Natural killer cell treated with Interleukin-12 subunit alpha and Interleukin-12 subunit beta and Interleukin-15 and Interleukin-18, amount 100 ng/mL, for 72 hours (primary cell): ENCODE data around the gene AGMAT. TPM values are rescaled to one million over a fixed set of nuclear protein-coding genes. Genes with fewer than 3 reads are reported as not detected.

ENCODE experiments used
- ATAC-seq, 2 donors: fragments of 150-1000 bp; cut with Tn5 transposase in 1 of 2; sonication (Bioruptor Pico), chemical (Tn5 transposase) in 1 of 2; 2 replicates each; pipeline ENCODE4 v1.10.0; 2021
- DNase-seq: peaks from one replicate; pipeline ENCODE4 v3.0.0; 2022; ENCODE audit warnings: low spot score
- H3K27ac Mint-ChIP-seq, 2 donors: 1 replicate in 1 of 2; 2 replicates in 1 of 2; pipeline ENCODE4 v1.8.0; 2022; ENCODE audit warnings: mixed read lengths in 2 of 2, mild to moderate bottlenecking in 1 of 2, moderate library complexity in 1 of 2
- H3K27me3 Mint-ChIP-seq, 2 donors: 1 replicate in 1 of 2; 2 replicates in 1 of 2; pipeline ENCODE4 v1.8.0; 2022; ENCODE audit warnings: mixed read lengths in 2 of 2
- H3K36me3 Mint-ChIP-seq: one replicate; pipeline ENCODE4 v1.8.0; 2022; ENCODE audit warnings: mixed read lengths
- H3K4me1 Mint-ChIP-seq, 2 donors: 1 replicate in 1 of 2; 2 replicates in 1 of 2; pipeline ENCODE4 v1.8.0; 2022; ENCODE audit warnings: low read depth in 2 of 2, mixed read lengths in 2 of 2, mild to moderate bottlenecking in 1 of 2
- H3K4me3 Mint-ChIP-seq: one replicate; pipeline ENCODE4 v1.8.0; 2022; ENCODE audit warnings: mixed read lengths
- H3K9me3 Mint-ChIP-seq: 2 replicates; pipeline ENCODE4 v1.8.0; 2022; ENCODE audit warnings: mixed read lengths
- total RNA-seq, 2 donors: library from RNA; stranded (reverse); gene quantifications; one replicate each; pipeline ENCODE4 v1.2.3, GENCODE V29; 2022

Gene AGMAT
- total RNA-seq, 2 donors from 2014 or later = 3.4 to 8.6 TPM

DNA sequence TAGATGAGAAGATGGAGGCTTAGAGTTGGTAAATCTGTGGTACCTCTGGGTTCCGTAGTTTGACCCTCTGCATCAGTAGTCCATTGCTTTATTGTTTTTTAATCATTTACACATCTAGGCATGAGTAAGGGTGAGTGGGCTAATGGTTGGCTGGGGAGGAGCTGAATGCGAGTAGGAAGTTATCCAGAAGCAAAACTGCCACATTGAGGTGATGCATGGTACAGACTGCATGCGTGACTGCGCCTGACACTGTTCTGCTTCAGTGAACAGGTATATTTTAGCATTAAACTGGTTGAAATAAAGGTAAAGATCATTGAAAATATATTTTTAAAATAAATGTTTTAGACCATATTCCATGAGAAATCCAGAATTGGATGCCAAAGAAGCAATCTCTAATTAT, 53.8 kb downstream of the AGMAT start:
- ATAC-seq (no peak), DNase-seq (no peak)
- H3K4me1 Mint-ChIP-seq = peaks cover 24 to 38% of the 10 kb centered on the region in 2 donors
- H3K9me3 Mint-ChIP-seq = no peaks in the 10 kb centered on the region
- H3K27me3 Mint-ChIP-seq = no peaks in the 10 kb centered on the region
- H3K4me3 Mint-ChIP-seq = no peak overlapping the region
- H3K27ac Mint-ChIP-seq = no peak overlapping the region
- no peaks in the 10 kb centered on the region for H3K36me3 Mint-ChIP-seq

DNA sequence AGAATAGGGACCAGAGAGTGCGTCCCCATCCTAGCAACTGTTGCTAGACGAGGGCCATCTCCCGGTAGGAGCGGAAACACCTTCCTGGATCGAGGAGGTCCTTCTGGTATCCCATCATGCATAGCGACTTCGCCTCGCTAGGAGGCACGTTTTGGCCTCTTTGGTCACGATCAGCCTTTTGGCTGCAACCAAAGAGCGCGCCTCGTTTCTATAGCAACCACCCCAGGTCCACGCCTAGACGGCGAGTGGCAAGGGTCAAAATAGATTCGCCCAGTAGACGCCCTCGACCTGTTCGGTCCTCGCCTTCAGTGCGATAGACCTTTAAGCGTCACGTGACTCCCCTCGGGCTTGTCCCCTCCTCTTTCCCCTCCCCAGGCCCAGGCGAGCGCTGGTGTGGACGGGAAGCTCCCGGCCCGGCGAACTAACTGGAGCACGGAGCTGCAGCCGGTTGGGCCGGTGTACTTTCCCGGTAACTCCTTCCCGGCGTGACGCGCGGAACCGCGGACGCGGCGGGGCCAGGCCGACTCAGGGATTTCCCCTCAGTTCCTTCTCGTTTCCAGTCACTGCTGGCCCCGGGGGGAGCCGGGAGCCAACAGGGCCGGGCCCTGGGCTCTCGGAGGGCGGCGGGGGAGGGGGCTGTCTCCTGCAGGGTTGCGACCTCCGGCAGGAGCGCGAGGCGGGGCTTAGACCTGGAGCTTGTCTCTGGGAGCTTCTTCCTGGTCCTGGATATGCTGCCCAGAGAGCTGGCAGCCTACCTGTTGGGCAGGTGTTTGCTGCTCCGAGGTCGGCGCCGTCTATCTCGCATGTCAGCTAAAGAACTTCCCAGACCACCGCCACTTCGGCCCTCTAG, 58.1 kb downstream of the AGMAT start, which contains the start of gene DNAJC16:
Gene DNAJC16 (plus strand): TSS at position 359 of the 850 bp plus-strand sequence. CDS start 2,258 bp downstream, outside the sequence.
- H3K36me3 Mint-ChIP-seq = no peaks in the 10 kb centered on the region
- DNase-seq = peak; percentile 99

DNA sequence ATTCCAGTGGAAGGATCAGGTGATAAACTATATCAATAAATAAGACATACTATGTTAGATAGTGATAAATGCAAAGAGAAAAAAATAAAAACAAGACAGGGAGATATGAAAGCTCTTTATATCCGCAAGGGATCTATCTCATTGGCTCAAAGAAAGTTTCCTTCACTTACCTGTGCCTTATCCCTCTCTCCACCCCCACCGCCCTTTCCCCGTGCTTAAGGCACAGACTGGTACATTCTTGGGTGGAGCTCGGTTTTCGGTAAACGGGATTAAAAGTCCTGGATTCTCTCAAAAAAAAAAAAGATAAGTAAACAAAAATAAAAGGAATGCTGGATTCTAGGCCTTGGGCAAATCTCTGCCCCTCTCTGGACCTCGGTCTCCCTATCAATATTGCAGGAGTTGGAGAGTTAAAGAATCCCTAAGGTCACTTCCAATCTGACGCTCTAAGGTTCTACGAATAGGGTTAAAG, 58.8 kb downstream of the AGMAT start:
- no peaks in the 10 kb centered on the region for H3K27me3 Mint-ChIP-seq
- H3K4me1 Mint-ChIP-seq = peaks cover 34 to 48% of the 10 kb centered on the region in 2 donors
- H3K36me3 Mint-ChIP-seq = no peaks in the 10 kb centered on the region
- no peak for DNase-seq
- peak overlapping the region; percentile 97 for H3K4me3 Mint-ChIP-seq
- peak overlapping the region; percentile 85 to 88 for H3K27ac Mint-ChIP-seq
- no peaks in the 10 kb centered on the region for H3K9me3 Mint-ChIP-seq
- no peak for ATAC-seq

More for the DNA sequence above, 58.1 kb downstream of the AGMAT start, which contains the start of gene DNAJC16:
- ATAC-seq = peak; percentile 68 to 73
- peak within 1 kb of the TSS; percentile 97 for H3K4me3 Mint-ChIP-seq
- peaks cover 36 to 53% of the 10 kb centered on the region in 2 donors for H3K4me1 Mint-ChIP-seq
- H3K27me3 Mint-ChIP-seq = no peaks in the 10 kb centered on the region
- H3K27ac Mint-ChIP-seq = peak within 1 kb of the TSS; percentile 85 to 88
- H3K9me3 Mint-ChIP-seq = no peaks in the 10 kb centered on the region

DNA sequence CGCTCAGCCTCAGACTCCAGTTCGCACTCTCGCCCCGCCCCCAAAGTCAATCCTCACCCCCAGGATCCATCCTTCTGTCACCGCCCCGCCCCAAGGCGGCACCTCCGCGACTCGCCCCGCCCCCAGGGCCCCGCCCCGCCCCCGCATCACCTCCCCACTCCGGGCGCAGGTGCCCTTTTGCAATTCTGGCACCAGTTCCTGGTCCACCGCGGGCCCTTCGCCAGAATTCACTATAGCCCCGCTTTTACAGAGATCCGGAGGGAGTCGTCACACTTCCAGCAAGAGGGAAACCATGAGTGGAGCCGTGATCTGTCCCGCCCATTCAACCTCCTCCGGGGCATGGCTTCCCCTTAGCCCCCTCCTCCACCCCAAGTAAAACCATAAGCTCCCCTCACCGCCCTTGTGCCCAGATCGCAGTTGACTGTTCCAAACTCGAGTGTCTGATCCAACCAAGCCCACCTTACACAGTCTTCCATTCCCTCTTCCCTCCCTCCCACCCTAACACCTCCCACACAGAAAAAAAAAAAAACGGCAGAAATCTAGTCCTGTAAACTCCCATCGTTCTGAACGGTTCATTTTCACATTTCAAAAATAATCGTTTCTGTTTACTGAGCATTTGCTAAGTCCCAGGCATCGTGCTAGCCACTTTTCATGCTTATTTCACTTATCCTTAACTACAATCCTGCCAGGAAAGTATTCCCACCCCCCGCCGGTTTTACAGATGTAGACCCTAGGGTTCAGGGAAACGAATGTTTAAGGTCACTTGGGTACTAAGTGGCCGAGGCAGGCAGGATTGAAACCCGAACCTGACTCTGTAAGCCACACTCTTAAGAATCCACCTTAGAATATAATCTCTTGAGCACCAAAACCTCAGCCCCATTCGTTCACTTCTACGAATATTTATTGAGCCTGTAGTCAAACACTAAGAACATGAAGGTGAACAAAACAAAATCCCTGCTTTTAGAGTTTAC, 59.5 kb downstream of the AGMAT start:
- H3K36me3 Mint-ChIP-seq = no peaks in the 10 kb centered on the region
- DNase-seq (peak; percentile 99), ATAC-seq (peak in 1 of 2 donors; percentile 0)
- H3K4me3 Mint-ChIP-seq = peak overlapping the region; percentile 97
- no peaks in the 10 kb centered on the region for H3K27me3 Mint-ChIP-seq
- peak overlapping the region; percentile 85 to 88 for H3K27ac Mint-ChIP-seq
- H3K9me3 Mint-ChIP-seq = no peaks in the 10 kb centered on the region
- H3K4me1 Mint-ChIP-seq = peaks cover 34 to 48% of the 10 kb centered on the region in 2 donors

DNA sequence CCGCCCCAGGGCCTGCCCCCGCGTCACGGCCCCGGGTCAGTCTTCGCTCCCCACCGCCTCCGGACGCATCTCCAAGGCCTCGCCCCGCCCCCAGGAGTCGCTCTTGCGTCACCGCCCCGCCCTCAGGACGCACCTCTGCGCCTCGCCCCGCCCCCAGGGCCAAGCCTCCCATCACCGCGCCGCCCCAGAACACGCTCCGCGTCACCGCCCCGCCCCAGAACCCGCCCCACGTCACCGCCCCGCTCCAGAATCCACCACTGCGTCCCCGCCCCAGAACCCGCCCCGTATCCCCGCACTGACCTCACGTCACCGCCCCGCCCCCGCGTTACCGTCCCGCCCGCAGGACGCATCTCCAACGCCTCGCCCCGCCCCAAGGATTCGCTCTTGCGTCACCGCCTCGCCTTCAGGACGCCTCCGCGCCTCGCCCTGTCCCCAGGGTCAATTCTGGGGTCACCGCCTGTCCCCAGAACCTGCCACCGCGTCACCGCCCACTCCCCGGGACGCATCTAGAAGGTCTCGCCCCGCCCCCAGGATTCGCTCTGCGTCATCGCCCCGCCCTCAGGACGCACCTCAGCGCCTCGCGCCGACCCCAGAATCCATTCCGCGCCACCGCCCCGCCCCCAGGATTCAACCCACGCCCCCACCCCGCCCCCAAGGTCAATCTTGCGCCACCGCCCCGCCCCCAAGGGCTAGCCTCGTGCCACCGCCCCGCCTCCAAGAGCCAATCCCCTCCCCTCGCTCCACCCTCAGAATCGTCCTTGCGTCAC, 60.4 kb downstream of the AGMAT start:
- ATAC-seq (peak; percentile 78 to 84), DNase-seq (peak; percentile 100)
- Mint-ChIP-seq H3K27me3 (no peaks in the 10 kb centered on the region), H3K9me3 (no peaks in the 10 kb centered on the region), H3K27ac (peak overlapping the region; percentile 85 to 88), H3K4me1 (peaks cover 34 to 48% of the 10 kb centered on the region in 2 donors), H3K4me3 (peak overlapping the region; percentile 97), H3K36me3 (no peaks in the 10 kb centered on the region)

DNA sequence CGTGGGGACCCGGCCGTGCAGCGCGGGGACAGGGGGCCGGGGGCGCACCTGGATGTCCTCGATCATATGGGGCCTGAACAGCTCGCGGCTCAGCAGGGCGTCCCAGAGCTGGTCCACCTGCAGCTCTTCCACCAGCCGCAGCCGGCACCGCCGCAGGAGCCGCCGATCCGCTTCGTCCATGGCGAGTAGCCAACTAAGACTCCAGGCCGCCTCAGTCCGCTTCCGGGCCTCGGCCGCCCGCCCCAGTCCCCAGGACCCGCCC, 60.9 kb downstream of the AGMAT start, which contains the start of gene CASP9:
Gene CASP9 (minus strand): TSS at position 195 of the 262 bp plus-strand sequence. CDS start 15 bp downstream, at position 180.
- peaks cover 34 to 47% of the 10 kb centered on the region in 2 donors for H3K4me1 Mint-ChIP-seq
- H3K27me3 Mint-ChIP-seq = no peaks in the 10 kb centered on the region
- H3K9me3 Mint-ChIP-seq = no peaks in the 10 kb centered on the region
- ATAC-seq (no peak), DNase-seq (no peak)
- H3K27ac Mint-ChIP-seq = peak within 1 kb of the TSS; percentile 85 to 88
- H3K4me3 Mint-ChIP-seq = peak within 1 kb of the TSS; percentile 97
- no peaks in the 10 kb centered on the region for H3K36me3 Mint-ChIP-seq

DNA sequence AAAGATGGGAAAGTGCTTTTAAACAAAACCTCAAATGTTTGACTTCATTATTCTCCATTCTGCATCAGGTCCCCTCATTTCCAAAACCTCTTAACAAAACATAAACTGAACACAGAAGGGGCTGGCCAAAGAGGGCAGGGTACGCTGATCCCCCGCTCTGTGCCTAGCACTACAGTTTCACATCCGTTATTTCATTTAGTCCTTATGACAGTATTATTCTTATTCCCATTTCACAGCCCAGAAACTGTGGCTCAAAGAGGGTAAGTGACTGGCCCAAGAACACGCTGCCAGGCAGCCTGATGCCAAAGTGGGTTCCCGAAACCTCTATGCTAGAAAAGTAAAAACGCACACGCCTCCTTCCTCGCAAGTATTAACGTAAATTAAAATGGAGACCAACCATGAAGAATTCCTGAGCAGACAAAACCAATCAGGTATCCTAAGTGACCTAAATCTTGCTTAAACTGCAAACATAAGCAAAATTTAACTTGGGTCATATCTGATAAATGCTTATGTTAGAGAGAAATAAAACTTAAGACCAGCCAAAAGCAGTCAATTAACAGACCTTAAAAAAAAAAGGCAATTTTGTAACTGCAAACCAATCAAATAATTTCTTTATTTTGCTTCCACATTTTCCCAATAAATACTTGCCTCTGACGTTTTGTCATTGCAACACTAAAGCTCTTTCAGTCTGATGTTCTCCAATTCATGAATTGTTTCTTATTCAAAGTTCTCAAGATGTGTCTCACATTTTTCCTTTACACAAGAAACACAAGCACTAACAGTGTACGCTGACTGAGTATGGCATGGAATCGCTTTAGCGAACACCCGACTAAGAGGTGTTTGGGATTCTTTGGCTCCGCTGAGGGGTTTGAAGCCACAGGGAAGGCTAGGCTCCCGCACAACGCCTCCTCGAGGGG, 61.5 kb downstream of the AGMAT start:
- H3K4me1 Mint-ChIP-seq = peaks cover 34 to 43% of the 10 kb centered on the region in 2 donors
- H3K36me3 Mint-ChIP-seq = no peaks in the 10 kb centered on the region
- ATAC-seq = no peak
- peak overlapping the region; percentile 97 for H3K4me3 Mint-ChIP-seq
- no peaks in the 10 kb centered on the region for H3K9me3 Mint-ChIP-seq
- no peak for DNase-seq
- H3K27ac Mint-ChIP-seq = peak overlapping the region; percentile 85 to 88
- H3K27me3 Mint-ChIP-seq = no peaks in the 10 kb centered on the region

DNA sequence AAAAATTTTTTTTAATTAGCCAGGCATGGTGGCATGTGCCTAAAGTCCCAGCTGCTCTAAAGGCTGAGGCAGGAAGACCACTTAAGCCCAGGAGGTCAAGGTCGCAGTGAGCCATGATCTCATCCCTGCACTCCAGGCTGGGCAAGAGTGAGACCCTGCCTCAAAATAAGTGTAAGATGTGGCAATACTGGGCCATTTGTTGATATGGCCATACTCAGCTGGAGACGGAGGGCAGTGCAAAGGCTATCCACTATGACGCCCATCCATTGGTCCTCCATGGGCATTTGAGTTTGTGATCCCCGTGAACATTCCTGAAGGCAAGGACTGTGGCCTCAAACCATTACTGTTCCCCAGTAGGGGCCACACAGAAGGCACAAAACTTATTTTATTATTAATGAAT, 62.3 kb downstream of the AGMAT start:
- no peak overlapping the region for H3K4me3 Mint-ChIP-seq
- no peak overlapping the region for H3K27ac Mint-ChIP-seq
- DNase-seq (no peak), ATAC-seq (no peak)
- H3K27me3 Mint-ChIP-seq = no peaks in the 10 kb centered on the region
- H3K4me1 Mint-ChIP-seq = peaks cover 29 to 36% of the 10 kb centered on the region in 2 donors
- no peaks in the 10 kb centered on the region for H3K36me3 Mint-ChIP-seq
- no peaks in the 10 kb centered on the region for H3K9me3 Mint-ChIP-seq

Other genes with a start within 250 kb of the AGMAT start
- 100 to 1,000 TPM; 164 to 185 TPM for gene EFHD2, start 175.2 kb downstream of the AGMAT start, total RNA-seq
- gene CTRC, start 146.6 kb downstream of the AGMAT start, total RNA-seq = 1 to 10 TPM in 1 of 2 donors, under 1 TPM in 1; 0.53 to 2.3 TPM
- gene CELA2A, start 128.3 kb downstream of the AGMAT start, total RNA-seq = not detected
- not detected for gene CELA2B, start 108.9 kb downstream of the AGMAT start, total RNA-seq
- 10 to 100 TPM; 15.1 to 18.0 TPM for gene CASP9, start 60.8 kb downstream of the AGMAT start, total RNA-seq
- 10 to 100 TPM; 15.5 to 23.7 TPM for gene DNAJC16, start 58.2 kb downstream of the AGMAT start, total RNA-seq
- gene DDI2, start 32.4 kb upstream of the AGMAT start, total RNA-seq = 10 to 100 TPM; 35.0 to 55.4 TPM
- gene PLEKHM2, start 99.3 kb upstream of the AGMAT start, total RNA-seq = 10 to 100 TPM; 48.0 to 65.1 TPM
- 1 to 10 TPM in 1 of 2 donors, under 1 TPM in 1; 0.88 to 1.9 TPM for gene SLC25A34, start 151.2 kb upstream of the AGMAT start, total RNA-seq
- not detected for gene TMEM82, start 157.4 kb upstream of the AGMAT start, total RNA-seq
- gene FBLIM1, start 173.7 kb upstream of the AGMAT start, total RNA-seq = not detected
- 1 to 10 TPM; 1.2 to 2.0 TPM for gene UQCRHL, start 222.6 kb upstream of the AGMAT start, total RNA-seq